Hematopoietic multipotent progenitor cell treated with erythropoietin and hydrocortisone succinate and interleukin-3 and kit ligand, for 15 days (in vitro differentiated cells): ENCODE measurements around the gene C19orf38.
"Not testable (repeated sequence)": the region's sequence is repeated elsewhere in the genome, so short reads cannot be mapped to it uniquely, and the experiment has no call there.

ENCODE experiments used
- DNase-seq: peaks from one replicate; pipeline ENCODE4 v3.0.0-alpha.2; 2015; ENCODE audit warnings: low spot score

The C19orf38 gene

GRCh38 chr19:10820173-10820572, 28.0 kb upstream of the C19orf38 start:
- peak; percentile 47 for DNase-seq

- no peak for DNase-seq
Measured at GRCh38 chr19:10823690-10824089, 24.5 kb upstream of the C19orf38 start.

- DNase-seq: peak; percentile 26
Measured at GRCh38 chr19:10826231-10826630, 22.0 kb upstream of the C19orf38 start.

GRCh38 chr19:10826846-10827245, 21.4 kb upstream of the C19orf38 start:
- DNase-seq: no peak

DNA sequence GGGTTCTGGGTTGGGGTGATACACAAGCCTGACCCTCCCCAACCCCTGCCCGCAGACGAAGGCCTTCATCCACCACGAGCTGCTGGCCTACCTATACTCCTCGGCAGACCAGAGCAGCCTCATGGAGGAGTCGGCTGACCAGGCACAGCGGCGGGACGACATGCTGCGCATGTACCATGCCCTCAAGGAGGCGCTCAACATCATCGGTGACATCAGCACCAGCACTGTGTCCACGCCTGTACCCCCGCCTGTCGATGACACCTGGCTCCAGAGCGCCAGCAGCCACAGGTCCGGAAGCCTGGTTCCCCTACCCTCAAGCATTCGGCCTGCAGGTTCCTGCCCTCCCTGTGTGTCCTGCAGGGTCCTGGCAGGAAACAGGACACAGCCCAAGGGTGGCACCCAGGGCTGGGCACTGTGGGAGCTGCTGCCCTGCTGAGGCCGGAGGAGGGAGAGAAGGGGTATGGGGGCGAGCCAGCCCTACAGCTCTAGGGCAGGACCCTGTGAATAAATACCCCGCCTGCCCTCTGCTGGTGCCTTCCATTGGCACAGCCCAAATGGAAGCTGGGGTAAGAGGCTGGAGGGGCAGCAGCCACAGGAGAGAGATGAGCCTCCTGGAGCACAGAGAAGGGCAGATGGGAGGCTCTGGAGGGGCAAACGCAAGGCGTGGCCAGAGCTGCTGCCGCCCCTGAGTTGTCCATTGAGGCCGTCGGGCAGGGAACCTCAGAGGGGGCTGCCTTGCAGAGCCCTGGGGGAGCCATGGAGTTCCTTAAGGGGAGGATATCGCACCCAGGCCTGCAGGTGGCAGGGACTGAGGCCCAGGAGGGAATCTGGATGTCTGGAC, 19.0 kb upstream of the C19orf38 start:
- no peak for DNase-seq

- DNase-seq: no peak
Measured at GRCh38 chr19:10829967-10830366, 18.2 kb upstream of the C19orf38 start.

DNA sequence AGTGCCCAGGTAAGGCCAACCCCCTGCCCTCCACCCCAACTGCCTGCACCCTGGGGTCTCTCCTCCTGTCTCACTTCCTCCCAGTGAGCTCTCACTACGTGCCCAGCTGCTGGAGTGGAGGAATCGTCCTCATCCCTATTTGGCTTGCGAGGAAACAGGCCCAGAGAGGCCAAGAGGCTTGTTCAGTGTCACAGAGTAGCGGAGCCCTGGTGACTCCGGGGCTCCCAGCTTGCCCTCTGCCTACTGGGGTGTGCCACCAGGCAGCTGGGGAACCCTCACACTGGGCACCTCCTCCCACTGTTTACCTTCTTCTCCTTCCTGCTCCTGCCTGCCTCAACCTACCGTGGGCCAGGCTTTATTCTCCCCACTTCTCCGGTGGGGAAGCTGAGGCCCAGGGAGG, 17.8 kb upstream of the C19orf38 start:
- DNase-seq: no peak

DNA sequence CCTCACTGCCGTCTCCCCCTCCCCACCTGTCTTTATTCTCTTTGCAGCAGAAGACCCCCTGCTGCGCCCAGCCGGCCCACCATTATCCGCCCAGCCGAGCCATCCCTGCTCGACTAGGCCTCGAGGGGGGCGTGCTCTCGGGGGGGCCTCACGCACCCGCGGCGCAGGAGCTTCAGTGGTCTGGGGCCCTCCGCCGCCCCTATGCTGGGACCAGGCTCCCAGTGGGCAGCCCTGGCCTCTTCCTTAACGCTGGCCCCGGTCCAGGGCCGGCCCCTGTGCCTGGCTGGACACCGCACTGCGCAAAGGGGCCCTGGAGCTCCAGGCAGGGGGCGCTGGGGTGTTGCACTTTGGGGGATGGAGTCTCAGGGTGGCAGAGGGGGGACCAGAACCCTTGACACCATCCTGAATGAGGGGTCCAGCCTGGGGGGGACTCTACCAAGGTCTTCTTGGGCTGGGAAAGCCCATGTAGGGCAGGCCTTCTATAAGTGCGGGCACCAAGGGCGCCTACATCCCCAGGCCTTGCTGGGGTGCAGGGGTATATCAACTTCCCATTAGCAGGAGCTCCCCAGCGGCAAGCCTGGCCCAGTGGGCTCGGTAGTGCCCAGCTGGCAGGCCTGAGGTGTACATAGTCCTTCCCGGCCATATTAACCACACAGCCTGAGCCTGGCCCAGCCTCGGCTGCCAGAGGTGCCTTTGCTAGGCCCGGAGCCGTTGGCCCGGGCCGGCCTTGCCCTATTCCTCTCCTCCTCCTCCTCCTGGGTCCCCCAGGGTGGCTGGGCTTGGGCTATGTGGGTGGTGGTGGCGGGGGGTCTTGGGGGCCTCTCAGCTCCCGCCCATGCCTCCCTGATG, 17.1 kb upstream of the C19orf38 start:
- DNase-seq: no peak

GRCh38 chr19:10831987-10832938, 16.0 kb upstream of the C19orf38 start:
- no peak for DNase-seq

DNA sequence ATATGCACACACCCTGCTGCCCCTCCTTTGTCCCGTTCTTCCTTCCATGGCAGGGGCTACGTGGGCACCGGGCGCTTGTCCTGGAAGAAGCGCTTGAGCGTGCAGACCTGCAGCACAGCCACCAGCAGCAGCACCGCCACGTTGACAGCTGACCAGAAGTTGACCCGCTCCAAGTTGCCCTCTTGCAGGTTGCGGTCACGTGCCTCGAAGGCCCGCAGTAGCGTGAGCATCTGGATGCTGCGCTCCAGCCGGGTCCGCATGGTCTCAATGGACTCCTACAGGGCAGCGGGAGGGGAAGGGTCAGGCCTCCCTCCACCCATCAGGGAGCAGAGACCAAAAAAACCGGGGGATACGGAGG, 15.3 kb upstream of the C19orf38 start:
- DNase-seq: no peak

- no peak for DNase-seq
Measured at GRCh38 chr19:10835089-10835753, 13.0 kb upstream of the C19orf38 start.

DNA sequence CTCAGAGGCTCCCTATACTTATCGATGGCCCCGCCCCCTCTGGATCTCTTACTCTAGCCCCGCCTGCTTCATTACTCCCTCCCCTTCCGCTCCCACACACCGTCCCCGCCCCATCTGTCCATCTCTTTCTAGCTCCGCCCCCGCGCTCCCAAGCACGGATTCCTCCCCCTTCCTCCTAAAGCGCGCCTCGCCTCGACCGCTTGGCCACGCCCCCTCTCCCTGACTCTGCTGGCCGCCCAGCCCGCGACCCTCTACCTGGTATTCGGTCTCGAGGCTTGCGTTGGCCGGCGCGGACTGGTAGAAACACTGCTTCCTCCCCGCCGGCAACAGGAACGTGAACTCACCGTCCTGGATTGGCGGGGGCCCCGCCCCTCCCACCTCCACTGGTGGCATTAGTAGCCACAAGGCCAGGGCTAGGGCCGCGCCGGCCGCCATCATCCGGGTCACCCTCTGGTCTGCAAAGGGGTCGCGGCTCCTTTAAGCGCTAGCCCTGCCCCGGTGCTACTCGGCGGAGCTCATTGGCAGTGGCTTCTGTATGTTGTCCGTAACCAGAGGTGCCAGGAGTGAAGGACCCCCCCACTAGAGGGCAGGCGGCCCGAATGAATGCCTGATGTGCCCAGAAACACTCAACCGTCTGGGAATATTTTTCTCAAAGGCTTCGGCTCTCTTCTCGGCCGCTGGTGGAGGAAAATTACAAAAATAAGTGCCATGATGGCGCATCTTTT, 12.3 kb upstream of the C19orf38 start, which contains the start of gene TMED1:
Gene TMED1 (minus strand): TSS at position 459 of the 725 bp plus-strand sequence. CDS start 21 bp downstream, at position 438.
- peak; percentile 100 for DNase-seq

DNA sequence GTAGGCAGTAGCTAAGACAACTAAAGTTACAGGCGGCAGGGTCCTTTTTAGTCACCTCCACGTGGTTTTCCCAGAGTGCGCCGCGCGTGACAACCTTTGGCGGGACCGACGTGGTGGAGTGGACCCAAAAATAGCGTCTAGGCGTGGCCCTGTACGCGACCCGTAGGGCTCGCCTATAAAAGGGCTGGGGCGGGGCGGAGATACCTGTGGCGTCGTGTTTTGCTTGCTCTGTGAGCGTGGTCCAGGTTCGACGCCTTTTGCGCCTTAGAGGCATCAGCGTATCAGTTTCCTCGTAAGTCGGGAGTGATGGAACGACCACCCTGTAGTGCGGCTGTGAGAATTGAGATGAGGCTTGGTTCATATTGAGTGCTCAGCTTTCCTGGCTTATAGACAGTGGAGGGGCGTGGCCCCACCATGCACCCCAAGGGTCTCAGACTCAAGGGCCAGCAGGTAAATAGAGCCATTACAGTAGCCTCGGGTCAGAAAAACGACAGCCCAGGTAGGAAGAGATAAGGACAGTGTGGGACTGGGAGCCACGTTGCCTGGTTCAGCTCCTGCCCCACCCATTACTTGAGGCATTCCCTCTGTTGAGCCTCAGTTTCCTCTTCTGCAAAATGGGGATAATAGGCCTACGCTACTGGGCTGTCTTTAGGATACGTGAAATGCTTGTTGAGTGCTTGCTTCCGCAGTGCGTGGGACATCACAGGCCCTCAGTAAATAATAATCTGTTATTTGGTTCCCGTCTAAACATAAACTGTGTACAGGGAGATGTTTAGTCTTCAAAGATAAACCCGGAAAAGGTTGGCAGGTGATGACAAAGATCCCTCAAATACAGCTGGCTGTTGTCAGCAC, 11.5 kb upstream of the C19orf38 start:
- peak; percentile 91 for DNase-seq

DNA sequence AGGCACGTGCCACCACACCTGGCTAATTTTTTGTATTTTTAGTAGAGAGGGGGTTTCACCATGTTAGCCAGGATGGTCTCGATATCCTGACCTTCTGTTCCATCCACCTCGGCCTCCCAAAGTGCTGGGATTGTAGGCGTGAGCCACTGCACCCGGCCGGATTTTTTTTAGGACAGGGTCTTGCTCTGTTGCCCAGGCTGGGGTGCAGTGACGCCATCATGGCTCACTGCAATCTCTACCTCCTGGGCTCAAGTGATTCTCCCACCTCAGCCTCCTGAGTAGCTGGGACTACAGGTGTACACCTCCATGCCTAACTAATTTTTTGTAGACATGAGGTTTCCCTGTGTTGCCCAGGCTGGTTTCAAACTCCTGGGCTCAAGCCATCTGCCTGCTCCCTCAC, 10.6 kb upstream of the C19orf38 start:
- not testable (repeated sequence) for DNase-seq

- DNase-seq: peak; percentile 14
Measured at GRCh38 chr19:10838377-10838776, 9.8 kb upstream of the C19orf38 start.

- DNase-seq: peak; percentile 85
Measured at GRCh38 chr19:10839114-10840050, 8.8 kb upstream of the C19orf38 start.

DNA sequence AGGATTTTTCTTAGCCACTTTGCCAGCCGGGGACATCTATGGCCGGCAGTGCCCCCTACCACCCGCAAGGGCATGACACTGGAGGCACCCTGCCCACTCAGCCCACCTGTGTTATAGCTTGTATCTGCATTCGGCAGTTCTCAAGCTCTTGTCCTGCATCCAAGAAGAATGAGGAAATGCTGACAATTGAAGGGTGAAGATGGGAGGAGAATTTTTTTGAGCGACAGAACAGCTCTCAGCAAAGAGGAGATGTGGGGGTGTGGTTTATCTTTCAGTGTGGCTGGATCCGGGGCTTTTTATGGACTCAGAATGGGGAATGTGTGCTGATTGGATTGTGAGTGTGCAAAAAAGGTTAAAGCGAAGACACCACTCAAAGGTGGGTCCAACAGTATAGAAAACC, 5.4 kb upstream of the C19orf38 start:
- no peak for DNase-seq

DNA sequence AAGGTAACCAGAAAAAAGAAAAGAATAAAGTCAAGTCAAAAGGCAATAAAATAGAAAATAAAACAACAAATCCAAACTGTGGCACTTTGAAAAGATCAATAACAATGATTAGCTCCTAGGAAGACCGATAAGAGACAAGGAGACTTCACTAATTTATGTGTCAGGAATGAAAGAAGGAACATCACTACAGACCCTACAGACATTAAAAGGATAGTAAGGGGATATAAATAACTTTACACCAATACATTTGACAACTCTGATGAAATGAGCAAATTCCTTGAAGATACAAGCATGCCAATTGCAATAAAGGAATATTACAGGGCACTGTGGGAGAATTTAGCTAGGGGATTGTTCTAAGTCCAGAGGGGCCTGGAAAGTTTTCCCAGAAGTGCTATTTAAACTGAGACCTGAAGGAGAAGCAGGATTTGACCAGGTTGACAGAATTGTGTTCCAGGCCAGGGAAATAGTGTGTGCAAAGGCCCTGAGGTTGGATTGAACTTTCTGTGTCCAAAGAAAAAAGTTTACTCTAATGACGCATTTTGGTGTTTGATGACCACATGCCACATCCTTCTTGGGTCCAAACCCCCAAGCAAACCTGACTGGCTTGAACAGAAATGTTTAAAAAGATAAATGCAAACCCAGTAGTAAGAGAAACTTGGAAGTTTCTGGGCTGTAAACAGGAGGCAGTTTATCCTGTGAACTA, 1.6 kb upstream of the C19orf38 start:
- DNase-seq: no peak
